Activated naive CD4-positive, alpha-beta T cell (primary cell): ENCODE data around the gene HMX1.

Experiments
- DNase-seq, 4 experiments: peaks; one replicate each; lab custom pipeline; 2025; lab: John Stamatoyannopoulos, UW

HMX1 gene

GRCh38 chr4:8868321-8869001 lies 3.2 kb downstream of the HMX1 start:
- DNase-seq: no peak

DNA sequence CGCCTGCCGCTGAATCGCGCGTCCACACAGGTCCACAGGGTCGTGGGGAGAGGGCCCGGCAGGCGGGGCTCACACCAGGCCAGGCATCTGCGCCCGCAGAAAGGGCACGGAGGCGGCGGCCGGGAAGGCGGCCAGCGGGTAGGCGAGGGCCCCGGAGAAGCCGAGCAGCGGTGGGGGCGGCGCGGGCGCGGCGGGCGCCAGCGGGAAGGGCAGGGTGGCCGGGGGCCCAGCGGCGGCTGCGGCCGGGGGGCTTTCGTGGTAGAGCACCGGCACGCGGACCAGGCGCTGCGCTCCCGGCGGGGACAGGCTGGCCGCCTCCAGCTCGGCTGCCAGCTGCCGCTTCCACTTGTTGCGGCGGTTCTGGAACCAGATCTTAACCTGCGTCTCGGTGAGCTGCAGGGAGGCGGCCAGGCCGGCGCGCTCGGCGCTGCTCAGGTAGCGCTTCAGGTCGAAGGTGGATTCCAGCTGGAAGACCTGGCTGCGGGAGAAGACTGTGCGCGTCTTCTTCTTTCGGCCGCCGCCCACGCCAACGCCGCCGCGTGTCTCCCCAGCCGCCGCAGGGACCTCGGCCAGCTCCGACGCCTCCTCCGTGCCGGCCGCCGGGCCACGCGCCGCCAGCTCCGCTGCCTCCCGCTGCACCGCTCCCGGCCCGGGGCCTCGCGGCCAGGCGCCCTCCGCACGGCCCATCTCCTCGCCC lies 3.9 kb downstream of the HMX1 start:
- no peak for DNase-seq

- DNase-seq: no peak
Measured at GRCh38 chr4:8866828-8867623, 4.6 kb downstream of the HMX1 start.

GRCh38 chr4:8866421-8866820 lies 5.2 kb downstream of the HMX1 start:
- DNase-seq: no peak

- DNase-seq: no peak
Measured at GRCh38 chr4:8865681-8866310, 5.8 kb downstream of the HMX1 start.

- DNase-seq: no peak
Measured at GRCh38 chr4:8864912-8865680, 6.5 kb downstream of the HMX1 start.

DNA sequence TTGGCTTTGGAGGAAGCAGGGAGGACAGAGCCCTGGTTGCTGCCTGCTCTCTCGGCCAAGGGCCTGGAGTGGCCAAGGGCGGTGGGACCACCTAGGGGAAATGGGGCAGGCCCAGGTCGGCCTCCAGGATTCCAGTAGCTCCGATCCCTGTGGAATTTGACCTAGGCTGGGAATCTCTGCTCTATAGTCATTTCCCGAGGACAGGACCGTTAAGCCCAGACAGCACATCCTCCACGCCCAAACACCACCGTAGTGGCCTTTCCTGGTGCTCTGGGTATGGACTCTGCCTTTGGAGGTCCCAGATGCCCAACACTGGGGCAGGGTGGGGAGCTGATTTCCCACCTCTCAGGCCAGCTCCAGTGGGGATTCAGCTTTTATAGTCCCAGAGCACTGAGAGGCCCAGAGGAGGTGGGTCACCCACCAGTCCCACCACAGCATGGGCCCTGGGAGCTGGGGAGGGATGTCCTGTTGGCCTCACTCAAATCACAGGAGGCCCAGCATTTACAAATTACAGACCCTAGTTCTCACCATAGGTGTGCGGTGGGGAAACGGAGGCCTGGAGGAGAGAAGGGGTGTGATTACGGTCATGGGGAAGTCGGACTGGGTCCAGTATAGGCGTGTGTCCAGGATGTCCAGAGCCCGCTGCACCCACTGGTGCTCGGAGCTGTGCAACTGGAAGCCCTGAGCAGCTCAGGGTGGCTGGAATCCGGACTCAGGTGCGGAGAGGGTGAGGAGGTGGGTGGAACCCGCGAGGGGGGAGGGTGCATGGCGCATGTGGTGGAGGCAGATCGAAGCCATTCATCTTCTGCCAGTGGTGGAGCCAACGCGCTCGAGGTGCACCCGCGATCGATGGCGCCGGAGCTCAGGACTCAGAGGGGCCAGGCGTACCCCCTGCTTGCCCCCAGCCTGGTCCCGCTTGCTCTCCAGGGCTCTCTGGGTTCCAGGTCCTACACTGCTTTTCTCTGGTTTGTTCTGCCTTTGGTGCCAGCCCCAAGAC lies 7.7 kb downstream of the HMX1 start:
- DNase-seq: no peak

DNA sequence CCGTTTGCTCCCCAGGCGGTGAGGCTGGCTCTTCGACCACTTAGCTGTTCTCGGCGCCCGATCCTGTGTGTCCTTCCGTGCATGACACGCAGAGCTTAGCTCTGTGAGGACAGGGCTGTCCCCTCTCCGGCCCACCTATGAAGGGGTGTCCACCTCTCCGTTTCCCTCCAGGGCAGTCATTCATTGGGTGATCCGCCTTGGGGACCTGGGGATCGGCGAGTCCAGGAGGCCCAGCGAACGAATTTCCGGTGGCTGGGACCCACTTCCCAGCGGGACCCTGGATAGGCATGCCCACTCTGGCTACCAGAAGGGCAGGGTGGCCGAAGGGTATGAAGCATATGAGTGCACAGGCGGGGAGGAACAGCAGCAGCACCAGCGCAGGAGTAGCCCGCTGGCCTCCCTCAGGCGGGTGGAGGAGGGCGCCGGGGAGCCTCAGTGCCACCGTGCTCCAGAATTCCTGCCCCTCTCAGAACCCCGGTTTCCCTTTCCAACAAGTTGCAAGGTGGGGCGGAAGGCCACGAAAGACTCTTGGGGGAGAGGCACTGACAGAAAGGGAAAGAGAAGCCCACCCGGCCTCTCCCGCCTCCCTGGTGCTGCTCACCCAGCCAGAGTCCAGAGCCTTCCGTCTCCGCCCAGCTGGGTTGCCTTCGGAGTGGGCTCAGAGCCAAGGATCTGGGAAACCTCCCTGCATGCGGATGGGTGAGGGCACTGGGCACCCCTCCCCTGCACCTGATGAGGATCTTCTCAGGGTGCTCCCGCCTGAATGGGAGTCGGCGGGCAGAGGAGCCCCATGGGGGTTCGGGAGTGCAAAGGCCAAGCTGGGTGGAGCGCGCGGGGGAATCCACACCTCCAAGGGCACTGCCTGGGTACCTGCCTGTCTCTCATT lies 8.6 kb downstream of the HMX1 start:
- no peak for DNase-seq

- DNase-seq: no peak
Measured at GRCh38 chr4:8862334-8862733, 9.3 kb downstream of the HMX1 start.

DNA sequence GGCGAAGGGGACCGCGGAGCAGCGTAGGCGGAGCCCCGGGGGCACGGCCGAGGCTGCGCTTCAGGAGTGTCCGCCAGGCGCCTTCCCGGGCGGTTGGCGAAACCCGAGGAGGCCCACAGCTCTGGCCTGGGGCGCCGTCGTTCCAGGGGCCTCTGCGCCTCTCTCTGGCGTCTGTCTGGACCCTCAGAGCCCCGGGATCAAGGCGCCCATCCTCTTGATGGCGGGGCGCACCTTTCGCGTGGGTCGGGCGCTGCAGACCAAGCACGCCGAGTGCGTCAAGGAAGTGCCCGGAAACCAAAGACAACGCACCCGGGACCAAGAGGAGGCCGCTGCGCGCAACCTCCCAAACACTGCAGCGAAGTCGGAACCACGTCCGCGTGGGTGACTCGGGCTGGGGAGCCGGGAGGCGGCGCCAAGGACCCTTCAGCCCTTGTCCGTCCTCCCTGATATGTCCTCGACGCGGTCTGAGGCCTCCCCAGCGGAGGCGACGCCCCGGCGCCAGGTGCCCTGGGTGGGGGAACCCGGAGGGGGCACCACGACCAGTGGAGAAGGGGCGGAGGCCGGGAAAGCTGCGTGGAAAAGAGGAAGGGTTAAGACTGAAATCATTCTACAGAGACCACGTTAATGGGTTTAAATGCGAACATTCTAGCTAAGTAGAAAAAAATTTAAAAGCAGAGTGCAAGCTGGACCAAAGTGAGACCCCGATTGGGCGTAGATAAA lies 9.9 kb downstream of the HMX1 start:
- no peak for DNase-seq

- DNase-seq: no peak
Measured at GRCh38 chr4:8860892-8861575, 10.6 kb downstream of the HMX1 start.

DNA sequence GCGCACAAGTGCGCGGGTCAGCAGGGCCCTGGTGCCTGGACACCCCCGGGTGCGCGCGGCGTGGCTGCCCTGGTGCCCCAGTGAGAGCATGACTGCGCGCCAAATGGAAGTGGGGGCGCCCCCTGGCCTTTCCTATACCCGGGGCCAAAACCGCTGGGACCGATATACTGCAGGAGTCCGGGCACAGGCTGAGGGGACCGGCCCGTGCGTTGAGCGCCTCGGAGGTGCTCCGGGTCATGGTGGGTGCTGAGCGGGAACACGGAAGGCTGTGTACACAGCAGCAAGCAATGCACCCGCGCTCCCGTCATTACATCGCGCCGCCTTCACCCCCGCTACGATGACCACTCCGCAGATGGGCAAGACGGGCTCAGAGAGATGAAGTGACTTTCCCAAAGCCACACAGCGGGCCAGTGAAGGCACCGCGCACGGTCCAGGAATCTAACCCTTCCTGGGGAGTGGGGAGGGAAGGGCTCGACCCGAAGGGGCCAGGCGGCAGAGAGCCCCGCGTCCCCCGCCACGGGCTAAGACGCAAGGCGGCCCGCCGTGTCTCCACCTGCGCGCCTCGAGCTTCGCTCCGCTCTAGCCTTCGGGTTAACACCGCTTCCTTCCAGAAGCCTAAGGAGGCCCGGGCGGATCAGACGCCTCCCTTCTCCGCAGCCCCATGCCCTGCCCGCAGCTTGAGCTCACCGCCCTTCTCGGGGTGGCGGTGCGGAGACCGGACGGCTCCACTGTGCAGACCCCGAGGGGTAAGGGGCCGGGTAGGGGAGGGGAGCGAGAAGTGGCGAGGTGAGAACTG lies 11.3 kb downstream of the HMX1 start:
- DNase-seq: no peak

DNA sequence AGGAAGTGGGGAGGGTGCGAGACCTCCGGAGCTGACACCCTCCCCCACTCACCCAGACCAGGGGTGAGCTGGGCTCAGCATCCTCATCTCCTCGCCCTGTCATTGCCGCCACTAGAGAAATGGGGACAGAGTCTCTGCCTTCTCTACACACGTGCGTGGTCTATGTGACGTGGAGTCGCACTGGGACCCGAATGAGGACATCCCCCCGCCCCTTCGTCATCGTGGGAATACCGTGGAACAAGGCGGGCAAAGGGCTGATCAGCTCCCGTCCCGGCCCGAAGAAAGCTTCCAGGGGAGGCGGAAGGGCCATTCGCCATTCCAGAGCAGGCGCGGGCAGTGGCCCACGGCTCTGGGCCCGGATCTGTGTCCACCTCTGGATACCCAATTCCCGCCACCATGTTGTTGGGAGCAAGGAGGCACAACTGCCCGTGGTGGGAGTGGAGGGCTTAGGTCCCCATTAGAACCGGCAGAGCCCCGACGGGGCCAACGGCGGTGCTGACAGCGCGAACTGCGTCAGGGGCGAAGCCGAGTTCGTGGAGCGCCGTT lies 12.0 kb downstream of the HMX1 start:
- DNase-seq: no peak

DNA sequence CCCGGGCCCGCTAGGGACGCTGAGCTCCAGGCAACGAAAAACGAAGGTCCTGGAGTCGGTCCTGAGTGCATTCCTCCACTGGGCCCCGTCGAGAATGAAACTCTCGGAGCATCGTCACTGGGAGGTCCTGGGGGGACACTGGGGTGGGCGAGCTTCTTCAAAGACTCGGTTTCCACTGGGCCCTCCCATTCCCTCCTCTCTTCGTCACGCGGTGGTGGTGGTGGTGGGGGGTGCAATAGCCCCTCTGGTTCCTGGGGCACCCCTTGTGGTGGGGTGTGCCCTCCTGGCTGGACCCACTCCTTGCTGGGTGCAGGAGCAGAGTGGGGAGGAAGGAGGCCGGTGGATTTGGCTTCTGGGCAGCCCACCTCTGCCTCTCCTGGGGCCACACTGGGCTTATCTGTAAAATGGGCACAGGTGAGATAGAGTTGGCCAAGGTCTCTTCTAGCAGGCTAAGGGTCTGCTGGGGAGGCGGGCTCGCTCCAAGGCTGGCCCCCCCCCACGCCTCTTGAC lies 12.9 kb downstream of the HMX1 start:
- no peak for DNase-seq

- DNase-seq: no peak
Measured at GRCh38 chr4:8857766-8858700, 13.6 kb downstream of the HMX1 start.
